ENCODE results near the gene CYP3A5. TPM values are rescaled to one million over a fixed set of nuclear protein-coding genes. Genes with fewer than 3 reads are reported as not detected.
"Not testable (repeated sequence)": the region's sequence is repeated elsewhere in the genome, so short reads cannot be mapped to it uniquely, and the experiment has no call there.

CYP3A5 gene
- polyA plus RNA-seq (2013, experiment 1 of 2; ENCODE audit: insufficient read length), result 0.52 TPM
- 0.78 TPM for polyA plus RNA-seq (2013, experiment 2 of 2; ENCODE audit: insufficient read length)

DNA sequence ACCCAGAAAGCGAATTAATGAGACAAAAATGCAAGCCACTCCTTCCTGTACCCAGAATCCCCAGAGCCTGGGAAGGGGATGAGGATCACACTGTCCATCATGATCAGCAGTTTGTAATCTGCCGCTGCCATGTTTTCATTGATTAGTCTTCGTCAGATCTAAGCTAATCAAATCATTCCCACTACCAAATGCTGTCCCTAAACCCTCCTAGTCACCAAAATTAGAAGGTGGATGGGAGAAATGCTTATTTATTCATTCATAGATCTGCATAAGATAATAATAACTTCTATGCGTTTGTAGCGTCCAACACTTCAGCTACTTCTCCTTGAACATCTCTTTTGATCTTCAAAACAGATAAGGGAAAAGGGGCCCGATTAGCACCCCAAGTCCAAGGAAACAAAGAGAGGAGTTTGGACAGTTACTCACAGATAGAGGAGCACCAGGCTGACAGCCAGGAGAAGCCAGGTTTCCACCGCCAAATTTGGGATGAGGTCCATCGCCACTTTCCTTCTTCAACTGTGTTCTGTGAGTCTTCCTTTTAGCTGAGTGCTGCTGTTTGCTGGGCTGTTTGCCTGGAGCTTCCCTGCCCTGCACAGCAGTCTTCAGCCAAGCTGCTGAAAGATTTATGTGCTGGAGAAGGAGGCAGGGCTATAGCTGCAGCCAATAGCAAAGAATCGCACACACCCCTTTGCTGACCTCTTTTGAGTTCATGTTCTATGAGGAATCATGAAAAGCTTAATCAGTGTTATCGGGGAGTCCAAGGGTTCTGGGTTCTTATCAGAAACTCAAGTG is at the start of gene CYP3A5:
Gene CYP3A5 (minus strand): TSS at position 597 of the 792 bp plus-strand sequence. CDS start 100 bp downstream, at position 497.
- no peak for DNase-seq

DNA sequence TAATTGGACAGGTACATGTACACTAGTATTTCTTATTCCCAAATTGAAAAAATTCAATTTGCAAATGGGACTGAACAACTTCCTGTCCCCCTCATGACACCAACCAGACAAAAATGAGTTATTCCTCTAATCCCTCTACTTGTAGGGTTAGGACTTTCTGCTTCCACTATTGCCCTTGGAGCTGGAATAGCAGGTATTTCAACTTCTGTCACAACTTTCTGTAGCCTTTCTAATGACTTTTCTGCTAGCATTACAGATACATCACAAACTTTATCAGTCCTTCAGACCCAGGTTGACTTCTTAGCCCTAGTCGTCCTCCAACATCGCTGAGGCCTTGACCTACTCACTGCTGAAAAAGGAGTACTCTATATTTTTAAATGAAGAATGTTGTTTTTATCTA is 48.8 kb upstream of the CYP3A5 start:
- no peak for DNase-seq

DNA sequence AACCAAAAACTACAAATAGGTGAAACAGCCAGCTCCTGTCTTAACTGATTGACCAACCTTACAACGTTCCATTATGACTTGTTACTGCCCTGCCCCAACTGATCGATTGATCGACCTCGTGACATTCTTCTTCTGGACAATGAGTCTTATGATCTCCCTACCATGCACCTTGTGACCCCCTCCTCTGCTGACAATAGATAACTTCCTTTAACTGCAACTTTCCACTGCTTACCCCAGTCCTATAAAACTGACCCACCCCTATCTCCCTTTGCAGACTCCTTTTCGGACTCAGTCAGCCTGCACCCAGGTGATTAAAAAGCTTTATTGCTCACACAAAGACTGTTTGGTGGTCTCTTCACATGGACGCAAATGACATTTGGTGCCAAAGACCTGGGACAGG is 43.4 kb upstream of the CYP3A5 start:
- not testable (repeated sequence) for DNase-seq

DNA sequence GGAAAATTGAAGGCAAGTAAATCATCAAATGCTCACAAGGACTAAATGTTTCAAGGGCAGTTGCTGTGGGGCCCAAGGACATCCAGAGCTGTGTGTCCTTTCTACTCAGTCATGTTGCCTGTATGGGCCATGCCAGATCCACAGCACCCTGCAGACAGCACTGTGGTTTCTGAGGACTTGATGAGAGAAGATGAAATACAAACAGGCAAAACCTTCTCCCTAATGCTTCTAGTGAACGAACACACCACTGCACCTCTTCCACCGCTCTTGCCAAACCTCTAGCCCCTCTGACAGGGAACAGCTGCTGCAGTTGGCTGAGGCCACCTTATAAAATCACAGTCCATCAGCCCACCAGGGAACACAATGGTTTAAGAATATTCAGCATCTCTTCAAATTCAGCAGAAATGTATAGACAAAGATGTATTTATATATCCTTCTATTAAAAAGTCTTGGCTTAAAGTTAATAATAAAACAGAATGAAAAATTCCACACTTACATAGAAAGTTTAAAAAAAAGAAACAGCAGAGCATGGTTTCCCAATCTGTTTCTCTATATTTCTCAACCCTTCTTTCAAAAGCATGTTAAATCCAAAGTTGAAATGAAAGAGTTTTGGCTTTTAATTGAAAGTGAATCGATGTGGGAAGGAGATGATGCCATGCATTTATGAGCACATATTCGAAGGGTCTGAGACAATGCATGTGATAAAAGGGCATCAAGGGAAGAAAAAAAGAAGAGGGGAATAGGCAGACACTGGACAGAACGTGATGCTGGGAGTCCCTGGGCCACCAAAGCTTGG is 41.2 kb upstream of the CYP3A5 start:
- no peak for DNase-seq

DNA sequence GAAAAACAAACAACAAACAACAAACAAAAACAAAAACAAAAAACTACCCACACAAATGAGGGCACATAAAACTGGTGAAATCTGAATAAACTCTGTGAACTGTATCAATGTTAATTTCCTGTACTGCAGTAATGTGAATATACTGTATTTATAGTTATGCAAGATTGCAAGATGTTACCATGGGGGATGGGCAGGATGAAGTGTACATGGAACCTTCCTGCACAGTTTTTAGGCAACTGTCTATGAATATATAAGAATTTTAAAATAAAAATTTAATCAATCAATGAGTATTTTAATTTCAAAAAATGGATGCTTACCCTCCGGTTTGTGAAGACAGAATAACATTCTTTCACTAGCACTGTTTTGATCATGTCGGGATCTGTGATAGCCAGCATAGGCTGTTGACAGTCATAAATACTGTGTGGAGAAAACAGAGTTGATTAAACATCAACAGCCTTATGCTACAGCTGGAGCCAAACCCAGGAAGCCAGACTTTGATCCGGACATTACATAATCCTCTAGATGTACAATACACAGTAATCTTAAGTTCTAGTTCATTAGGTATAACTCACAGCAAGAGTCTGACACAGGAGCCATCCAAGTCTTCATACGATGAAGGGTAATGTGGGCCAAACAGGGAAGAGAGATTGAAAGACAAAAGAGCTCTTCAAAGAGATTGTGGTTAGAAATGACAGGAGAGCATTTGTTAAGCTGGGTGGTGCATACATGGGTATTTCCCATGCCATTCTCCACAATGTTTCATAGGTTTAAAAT is 40.4 kb upstream of the CYP3A5 start:
- DNase-seq, result no peak

DNA sequence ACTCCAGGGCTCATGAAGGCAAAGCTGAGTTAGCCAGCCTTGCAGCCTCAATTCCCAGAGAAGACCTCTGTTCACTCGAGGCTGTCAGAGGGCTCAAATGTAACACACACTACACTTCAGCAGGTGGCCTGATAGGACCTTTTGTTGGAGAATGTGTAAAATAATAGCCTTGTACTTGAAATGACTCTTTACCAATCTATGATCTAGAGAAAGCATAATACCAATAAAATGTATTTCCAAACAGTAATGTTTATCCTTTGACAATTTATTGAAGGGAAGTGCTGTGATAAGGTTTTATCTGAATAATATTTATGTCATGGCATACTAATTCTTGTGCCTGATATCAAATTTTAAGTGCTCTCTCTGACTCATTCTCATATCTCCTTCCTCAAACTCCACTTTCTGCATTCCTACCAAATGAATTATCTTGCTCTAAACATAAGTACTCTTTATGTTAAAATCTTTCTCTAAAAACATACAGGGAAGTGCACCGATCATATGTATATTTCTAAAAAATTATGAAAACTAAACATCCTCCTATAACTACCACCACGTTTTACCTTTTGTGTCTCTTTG is 34.3 kb upstream of the CYP3A5 start:
- no peak for DNase-seq

DNA sequence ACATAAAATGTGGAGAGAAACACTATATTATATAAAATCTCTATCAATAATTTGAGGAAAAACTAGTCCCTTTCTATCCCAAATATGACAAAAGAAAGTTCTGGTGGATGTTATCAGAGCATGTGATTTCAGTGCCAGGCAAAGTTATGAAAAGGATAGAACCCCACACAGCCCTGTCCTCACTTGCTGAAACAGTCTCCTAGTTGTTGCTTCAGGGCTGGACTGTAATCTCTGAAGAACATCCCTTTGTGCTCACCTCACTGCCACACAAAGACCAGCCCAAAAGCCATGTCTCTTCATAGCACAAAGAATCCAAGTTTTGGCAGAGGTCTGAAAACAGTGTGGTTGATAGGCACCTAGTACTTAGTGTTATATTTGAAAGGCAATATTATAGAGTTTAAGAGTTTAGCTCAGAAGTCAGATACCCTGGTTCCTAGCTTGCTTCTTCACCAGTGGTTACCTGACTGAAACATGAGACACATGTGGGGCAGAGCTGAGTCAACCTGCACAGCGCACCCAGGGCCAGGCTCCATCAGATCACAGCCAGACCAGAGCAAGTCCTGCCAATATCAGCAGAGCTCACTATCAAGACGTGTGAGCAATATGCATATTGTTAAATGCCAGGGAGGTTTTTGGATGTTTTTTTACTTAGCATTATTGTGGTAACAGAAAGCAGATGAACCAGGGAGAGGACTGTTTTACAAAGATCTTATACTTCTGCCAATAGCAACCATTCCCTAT is 30.2 kb upstream of the CYP3A5 start:
- no peak for DNase-seq

DNA sequence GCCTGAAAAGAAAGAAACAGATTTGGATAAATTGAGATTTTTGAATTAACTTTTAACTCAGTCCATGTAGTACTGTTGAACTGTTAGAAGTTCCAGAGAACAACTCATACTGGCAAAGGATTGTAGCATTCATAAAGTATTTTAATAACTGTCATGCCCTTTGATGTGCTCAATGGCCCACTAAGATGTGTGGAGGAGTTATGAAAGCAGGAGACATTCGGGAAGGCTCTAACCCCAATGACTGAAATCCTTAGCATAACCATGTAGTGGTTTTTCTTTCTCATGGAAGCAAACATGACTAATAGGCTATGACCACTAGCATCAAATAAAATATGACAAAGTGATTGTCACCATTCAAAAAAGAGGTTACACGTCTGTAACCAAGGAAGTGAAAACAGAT is 29.5 kb upstream of the CYP3A5 start:
- no peak for DNase-seq

DNA sequence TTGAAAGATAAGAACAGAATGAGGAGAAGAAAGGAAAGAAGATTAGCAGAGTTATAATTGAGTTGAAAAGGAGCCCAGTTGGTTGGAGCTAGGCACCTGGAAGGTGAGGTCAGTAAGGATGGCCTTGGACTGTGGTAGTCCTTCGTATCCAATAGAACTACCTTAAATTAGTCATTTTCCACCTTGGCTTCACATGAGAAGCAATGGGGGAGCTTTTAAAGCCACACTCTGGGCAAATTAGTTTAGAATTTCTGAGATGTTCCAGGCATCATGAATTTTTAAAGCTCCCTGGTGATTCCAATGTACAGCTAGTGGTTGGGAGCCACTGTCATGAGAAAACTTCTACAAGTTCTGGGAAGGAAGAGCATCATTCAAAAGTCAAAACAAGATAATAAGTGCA is 27.3 kb upstream of the CYP3A5 start:
- no peak for DNase-seq

DNA sequence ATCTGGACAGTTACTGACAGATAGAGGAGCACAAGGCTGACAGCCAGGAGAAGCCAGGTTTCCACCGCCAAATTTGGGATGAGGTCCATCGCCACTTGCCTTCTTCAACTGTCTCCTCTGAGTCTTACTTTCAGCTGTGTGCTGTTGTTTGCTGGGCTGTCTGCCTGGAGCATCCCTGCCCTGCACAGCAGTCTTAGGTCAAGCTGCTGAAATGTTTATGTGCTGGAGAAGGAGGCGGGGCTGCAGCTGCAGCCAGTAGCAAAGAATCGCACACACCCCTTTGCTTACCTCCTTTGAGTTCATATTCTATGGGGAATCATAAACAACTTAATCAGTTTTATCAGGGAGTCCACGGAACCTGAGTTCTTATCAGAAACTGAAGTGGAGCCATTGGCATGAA is 20.1 kb upstream of the CYP3A5 start:
- no peak for DNase-seq

DNA sequence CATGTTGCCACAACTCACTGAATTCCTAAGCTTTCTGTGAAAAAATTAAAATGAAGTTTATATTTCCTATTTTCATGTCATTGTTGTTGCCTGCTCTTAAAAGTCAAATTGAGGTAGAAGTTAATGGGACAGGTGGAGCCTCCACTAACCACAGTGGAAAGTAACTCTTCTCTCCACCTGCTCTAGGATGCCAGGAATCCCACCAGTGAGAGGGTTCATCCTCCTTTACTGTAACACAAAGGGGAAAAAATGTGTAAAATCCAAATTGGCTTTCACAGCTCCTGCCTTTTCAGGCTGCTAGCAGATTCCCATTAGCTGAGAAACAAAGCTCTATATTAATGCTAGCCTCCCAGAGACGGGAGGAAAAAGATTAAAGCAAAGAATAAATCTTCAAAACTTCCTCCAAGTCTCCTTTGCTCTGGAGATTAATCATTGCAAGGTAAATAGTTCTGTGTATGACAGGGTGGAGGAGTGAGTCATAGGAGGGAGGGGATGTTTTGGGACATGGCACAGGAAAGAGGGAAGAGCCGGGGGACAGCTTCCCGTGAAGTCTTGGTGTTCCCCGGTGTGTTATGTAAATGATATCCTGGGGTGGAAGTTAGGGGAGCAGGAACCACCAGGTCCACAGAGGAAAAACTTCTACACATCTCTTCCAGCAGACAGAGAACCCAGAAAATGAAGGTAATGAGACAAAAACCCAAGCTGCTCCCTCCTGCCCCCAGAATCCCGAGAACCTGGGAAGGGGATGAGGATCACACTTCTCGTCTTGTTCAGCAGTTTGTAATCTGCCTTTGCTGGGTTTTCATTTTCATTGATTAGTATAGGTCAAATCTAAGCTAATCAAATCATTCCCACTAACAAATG is 19.3 kb upstream of the CYP3A5 start:
- DNase-seq, result not testable (repeated sequence)

DNA sequence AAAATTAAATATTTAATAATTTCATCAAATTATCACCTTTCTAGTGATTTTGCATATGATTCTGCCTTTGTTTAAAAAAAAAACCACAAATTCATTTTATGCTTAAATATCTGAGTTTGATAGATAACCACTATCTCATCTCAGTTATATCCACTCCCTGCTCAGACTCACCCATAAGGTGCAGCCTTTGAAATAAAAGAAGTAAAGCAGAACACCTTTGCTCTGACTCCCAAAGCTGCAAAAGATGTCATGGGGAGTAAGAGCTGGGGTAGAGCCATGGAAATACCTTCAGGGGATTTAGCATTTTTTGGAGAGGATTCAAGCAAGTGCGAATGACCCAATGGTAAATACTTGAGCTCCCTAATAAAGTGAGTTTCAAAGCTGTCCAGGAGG is 15.1 kb upstream of the CYP3A5 start:
- DNase-seq, result no peak

DNA sequence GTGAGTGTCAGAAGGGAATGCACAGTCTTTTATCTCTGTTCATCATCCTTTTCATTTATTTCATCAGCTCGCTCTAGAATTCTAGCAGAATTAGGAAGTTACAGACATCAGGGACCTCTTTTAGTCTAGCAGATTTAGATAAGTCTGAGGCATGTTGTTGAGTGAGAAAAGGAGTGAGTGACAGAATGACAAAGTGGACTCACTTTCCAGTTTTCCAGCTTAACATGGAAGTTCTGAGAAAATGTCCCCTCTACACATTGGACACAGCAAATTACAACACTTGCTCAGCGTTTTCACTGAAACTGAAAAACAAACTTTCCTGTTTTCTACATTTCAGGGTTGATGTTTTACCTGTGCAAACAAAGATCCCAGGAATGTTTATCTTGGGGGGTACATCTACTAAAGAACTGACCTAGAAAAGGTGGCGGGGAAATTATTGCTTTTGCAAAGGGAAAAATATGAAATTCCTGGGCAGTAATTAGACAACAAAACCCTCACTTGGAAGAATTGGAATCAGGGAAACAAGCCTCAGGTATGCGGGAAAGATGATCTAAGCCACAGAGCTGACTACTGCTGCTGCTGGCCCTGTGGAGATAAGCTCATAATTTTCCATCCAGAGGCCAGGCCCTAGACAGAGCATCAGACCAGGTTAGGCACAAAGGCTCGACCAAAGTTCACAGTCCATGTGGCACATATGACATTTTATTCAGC is 14.6 kb upstream of the CYP3A5 start:
- DNase-seq, result no peak

DNA sequence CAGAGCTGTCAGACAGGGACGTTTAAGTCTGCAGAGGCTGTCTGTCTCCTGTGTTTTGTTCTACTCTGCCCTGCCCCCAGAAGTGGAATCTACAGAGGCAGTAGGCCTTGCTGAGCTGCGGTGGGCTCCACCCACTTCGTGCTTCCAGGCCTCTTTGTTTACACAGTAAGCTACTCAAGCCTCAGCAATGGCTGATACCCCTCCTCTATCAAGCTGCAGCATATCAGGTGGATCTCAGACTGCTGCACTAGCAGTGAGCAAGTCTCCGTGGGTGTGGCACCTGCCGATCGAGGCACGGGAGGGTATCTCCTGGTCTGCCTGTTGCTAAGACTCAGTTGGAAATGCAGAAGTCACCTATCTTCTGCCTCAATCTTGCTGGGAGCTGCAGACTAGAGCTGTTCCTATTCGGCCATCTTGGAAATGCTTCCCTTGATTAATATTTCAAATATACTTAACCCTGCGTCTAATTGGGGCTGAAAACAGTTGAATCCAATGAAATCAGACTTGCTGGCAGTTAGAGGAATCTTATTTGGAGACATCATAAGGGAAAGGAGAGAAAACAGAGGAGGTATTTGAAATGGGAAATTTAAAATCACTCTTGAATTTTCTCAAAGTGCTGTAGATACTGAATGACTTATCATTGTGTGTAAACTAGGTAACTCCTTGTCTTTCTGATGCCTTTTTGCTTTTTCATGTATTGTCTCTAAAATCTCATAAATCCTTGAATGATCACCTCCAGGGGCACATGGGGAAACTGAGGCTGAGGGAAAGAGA is 13.8 kb upstream of the CYP3A5 start:
- DNase-seq, result no peak

DNA sequence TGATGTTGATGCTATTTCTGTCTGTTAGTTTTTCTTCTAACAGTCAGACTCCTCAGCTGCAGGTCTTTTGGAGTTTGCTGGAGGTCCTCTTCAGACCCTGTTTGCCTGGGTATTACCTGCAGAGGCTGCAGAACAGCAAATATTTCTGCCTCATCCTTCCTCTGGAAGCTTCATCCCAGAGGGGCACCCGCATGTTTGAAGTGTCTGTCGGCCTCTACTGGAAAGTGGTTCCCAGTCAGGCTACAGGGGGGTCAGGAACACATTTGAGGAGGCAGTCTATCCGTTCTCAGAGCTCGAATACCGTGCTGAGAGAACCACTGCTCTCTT is 13.3 kb upstream of the CYP3A5 start:
- no peak for DNase-seq

DNA sequence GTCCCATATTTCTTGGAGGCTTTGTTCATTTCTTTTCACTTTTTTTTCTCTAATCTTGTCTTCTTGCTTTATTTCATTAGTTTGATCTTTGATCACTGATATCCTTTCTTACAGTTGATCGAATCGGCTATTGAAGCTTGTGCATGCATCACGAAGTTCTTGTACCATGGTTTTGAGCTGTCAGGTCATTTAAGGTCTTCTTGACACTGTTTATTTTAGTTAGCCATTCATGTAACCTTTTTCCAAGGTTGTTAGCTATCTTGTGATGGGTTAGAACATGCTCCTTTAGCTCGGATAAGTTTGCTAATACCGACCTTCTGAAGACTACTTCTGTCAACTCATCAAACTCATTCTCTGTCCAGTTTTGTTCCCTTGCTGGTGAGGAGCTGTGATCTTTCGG is 12.8 kb upstream of the CYP3A5 start:
- DNase-seq, result not testable (repeated sequence)

DNA sequence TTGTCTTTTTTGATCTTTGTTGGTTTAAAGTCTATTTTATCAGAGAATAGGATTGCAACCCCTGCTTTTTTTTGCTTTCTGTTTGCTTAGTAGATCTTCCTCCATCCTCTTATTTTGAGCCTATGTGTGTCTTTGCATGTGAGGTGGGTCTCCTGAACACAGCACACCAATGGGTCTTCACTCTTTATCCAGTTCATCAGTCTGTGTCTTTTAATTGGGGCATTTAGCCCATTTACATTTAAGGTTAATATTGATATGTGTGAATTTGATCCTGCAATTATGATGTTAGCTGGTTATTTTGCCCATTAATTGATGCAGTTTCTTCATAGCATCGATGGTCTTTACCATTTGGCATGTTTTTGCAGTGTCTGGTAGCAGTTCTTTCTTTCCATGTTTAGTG is 11.9 kb upstream of the CYP3A5 start:
- DNase-seq, result not testable (repeated sequence)

DNA sequence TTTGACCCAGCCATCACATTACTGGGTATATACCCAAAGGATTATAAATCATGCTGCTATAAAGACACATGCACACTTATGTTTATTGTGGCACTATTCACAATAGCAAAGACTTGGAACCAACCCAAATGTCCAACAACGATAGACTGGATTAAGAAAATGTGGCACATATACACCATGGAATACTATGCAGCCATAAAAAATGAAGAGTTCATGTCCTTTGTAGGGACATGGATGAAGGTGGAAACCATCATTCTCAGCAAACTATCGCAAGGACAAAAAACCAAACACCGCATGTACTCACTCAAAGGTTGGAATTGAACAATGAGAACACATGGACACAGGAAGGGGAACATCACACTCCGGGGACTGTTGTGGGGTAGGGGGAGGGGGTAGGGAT is 11.1 kb upstream of the CYP3A5 start:
- DNase-seq, result not testable (repeated sequence)

DNA sequence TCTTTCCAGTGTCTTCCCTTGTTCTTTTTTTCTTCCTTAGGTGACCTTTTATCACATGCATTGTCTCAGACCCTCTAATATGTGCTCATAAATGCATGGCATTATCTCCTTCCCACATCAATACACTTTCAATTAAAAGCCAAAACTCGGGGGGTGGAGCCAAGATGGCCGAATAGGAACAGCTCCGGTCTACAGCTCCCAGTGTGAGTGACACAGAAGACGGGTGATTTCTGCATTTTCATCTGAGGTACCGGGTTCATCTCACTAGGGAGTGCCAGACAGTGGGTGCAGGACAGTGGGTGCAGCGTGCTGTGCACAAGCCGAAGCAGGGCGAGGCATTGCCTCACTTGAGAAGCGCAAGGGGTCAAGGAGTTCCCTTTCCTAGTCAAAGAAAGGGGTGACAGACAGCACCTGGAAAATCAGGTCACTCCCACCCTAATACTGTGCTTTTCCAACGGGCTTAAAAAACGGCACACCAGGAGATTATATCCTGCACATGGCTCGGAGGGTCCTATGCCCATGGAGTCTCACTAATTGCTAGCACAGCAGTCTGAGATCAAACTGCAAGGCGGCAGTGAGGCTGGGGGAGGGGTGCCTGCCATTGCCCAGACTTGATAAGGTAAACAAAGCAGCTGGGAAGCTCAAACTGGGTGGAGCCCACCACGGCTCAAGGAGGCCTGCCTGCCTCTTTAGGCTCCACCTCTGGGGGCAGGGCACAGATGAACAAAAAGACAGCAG is 6.2 kb upstream of the CYP3A5 start:
- not testable (repeated sequence) for DNase-seq

Data from fibroblast of skin of scalp (primary cell).